GM12878 (cell line): ENCODE measurements around the gene ANKRD45.
"Not testable (repeated sequence)": the region's sequence is repeated elsewhere in the genome, so short reads cannot be mapped to it uniquely, and the experiment has no call there.

ENCODE experiments used
- BRCA1 ChIP-seq: IDR thresholded peaks from 2 replicates; pipeline ENCODE4 v1.6.1; 2011; ENCODE audit warnings: low read depth, low read length, improper control_type of control experiment
- EZH2 ChIP-seq: IDR thresholded peaks from 2 replicates; pipeline ENCODE4 v1.6.1; 2012; ENCODE audit warnings: low read depth, mild to moderate bottlenecking, control low read depth, inconsistent platforms, low read length, borderline replicate concordance; ENCODE audit not compliant: control insufficient read depth
- GABPA ChIP-seq: IDR thresholded peaks from 2 replicates; pipeline ENCODE4 v1.6.1; 2014; ENCODE audit warnings: antibody characterized with exemption, low read depth, mild to moderate bottlenecking, inconsistent platforms
- KDM1A ChIP-seq: fragments of 200-600 bp; sonication (generic); IDR thresholded peaks from 2 replicates; pipeline ENCODE4 v1.6.1; 2016; ENCODE audit warnings: borderline replicate concordance
- NFYA ChIP-seq: IDR thresholded peaks from 2 replicates; pipeline ENCODE4 v1.6.1; 2011; ENCODE audit warnings: low read depth, mild to moderate bottlenecking, low read length, improper control_type of control experiment, borderline replicate concordance
- PKNOX1 ChIP-seq: fragments of 450-650 bp; IDR thresholded peaks from 2 replicates; pipeline ENCODE4 v1.6.1; 2016; ENCODE audit warnings: mild to moderate bottlenecking
- POLR2A ChIP-seq: IDR thresholded peaks from 2 replicates; pipeline ENCODE4 v1.6.1; 2011; ENCODE audit warnings: low read depth, mild to moderate bottlenecking, low read length
- RBBP5 ChIP-seq: fragments of 200-600 bp; sonication (generic); conservative IDR thresholded peaks from 2 replicates; pipeline ENCODE4 v1.6.1; 2016
- RFX5 ChIP-seq: IDR thresholded peaks from 2 replicates; pipeline ENCODE4 v1.6.1; 2011; ENCODE audit warnings: low read depth, low read length, improper control_type of control experiment
- SRF ChIP-seq, 2 experiments: IDR thresholded peaks; 2 replicates each; pipeline ENCODE4 v1.6.1; 2011; ENCODE audit warnings: low read depth in 2 of 2, low read length in 2 of 2, mild to moderate bottlenecking in 1 of 2, moderate library complexity in 1 of 2
- ZNF207 ChIP-seq: fragments of 450-650 bp; IDR thresholded peaks from 2 replicates; pipeline ENCODE4 v1.6.1; 2014; ENCODE audit warnings: antibody characterized with exemption, mild to moderate bottlenecking, borderline replicate concordance
- TF ChIP-seq, protein P1 (sequence below), 3 experiments: IDR thresholded peaks in 2 of 3; conservative IDR thresholded peaks in 1 of 3; 2 replicates each; pipeline ENCODE4 v1.5.1; 2011; ENCODE audit warnings: low read depth in 3 of 3, low read length in 3 of 3, mild to moderate bottlenecking in 3 of 3, control low read depth in 2 of 3, moderate library complexity in 2 of 3, inconsistent platforms in 1 of 3, mixed read lengths in 1 of 3; ENCODE audit not compliant: control insufficient read depth in 2 of 3, insufficient read depth in 1 of 3; ENCODE audit errors: extremely low read depth in 1 of 3
- TF ChIP-seq, protein P2 (sequence below): fragments of 450-650 bp; IDR thresholded peaks from 2 replicates; pipeline ENCODE4 v1.6.1; 2017; ENCODE audit warnings: mild to moderate bottlenecking, moderate library complexity
- TF ChIP-seq, protein P3 (sequence below): IDR thresholded peaks from 2 replicates; pipeline ENCODE4 v1.6.1; 2012; ENCODE audit warnings: mild to moderate bottlenecking, low read depth, low read length

- TF ChIP-seq NFYA; POLR2A; RFX5; RBBP5; GABPA; BRCA1; EZH2; SRF (IDR thresholded peaks at IDR 0.05; ENCODE audit: low read depth in 2 of 2, low read length in 2 of 2); KDM1A; ZNF207; PKNOX1: not testable (repeated sequence)
- TF ChIP-seq, protein P1, sequence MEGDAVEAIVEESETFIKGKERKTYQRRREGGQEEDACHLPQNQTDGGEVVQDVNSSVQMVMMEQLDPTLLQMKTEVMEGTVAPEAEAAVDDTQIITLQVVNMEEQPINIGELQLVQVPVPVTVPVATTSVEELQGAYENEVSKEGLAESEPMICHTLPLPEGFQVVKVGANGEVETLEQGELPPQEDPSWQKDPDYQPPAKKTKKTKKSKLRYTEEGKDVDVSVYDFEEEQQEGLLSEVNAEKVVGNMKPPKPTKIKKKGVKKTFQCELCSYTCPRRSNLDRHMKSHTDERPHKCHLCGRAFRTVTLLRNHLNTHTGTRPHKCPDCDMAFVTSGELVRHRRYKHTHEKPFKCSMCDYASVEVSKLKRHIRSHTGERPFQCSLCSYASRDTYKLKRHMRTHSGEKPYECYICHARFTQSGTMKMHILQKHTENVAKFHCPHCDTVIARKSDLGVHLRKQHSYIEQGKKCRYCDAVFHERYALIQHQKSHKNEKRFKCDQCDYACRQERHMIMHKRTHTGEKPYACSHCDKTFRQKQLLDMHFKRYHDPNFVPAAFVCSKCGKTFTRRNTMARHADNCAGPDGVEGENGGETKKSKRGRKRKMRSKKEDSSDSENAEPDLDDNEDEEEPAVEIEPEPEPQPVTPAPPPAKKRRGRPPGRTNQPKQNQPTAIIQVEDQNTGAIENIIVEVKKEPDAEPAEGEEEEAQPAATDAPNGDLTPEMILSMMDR (IDR thresholded peaks at IDR 0.05 in 2 of 3, conservative IDR thresholded peaks at IDR 0.05 in 1 of 3; ENCODE audit: control insufficient read depth in 2 of 3, extremely low read depth in 1 of 3, insufficient read depth in 1 of 3, low read depth in 3 of 3, low read length in 3 of 3), result not testable (repeated sequence)
- TF ChIP-seq, protein P2, sequence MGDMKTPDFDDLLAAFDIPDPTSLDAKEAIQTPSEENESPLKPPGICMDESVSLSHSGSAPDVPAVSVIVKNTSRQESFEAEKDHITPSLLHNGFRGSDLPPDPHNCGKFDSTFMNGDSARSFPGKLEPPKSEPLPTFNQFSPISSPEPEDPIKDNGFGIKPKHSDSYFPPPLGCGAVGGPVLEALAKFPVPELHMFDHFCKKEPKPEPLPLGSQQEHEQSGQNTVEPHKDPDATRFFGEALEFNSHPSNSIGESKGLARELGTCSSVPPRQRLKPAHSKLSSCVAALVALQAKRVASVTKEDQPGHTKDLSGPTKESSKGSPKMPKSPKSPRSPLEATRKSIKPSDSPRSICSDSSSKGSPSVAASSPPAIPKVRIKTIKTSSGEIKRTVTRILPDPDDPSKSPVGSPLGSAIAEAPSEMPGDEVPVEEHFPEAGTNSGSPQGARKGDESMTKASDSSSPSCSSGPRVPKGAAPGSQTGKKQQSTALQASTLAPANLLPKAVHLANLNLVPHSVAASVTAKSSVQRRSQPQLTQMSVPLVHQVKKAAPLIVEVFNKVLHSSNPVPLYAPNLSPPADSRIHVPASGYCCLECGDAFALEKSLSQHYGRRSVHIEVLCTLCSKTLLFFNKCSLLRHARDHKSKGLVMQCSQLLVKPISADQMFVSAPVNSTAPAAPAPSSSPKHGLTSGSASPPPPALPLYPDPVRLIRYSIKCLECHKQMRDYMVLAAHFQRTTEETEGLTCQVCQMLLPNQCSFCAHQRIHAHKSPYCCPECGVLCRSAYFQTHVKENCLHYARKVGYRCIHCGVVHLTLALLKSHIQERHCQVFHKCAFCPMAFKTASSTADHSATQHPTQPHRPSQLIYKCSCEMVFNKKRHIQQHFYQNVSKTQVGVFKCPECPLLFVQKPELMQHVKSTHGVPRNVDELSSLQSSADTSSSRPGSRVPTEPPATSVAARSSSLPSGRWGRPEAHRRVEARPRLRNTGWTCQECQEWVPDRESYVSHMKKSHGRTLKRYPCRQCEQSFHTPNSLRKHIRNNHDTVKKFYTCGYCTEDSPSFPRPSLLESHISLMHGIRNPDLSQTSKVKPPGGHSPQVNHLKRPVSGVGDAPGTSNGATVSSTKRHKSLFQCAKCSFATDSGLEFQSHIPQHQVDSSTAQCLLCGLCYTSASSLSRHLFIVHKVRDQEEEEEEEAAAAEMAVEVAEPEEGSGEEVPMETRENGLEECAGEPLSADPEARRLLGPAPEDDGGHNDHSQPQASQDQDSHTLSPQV, result not testable (repeated sequence)
- TF ChIP-seq, protein P3, sequence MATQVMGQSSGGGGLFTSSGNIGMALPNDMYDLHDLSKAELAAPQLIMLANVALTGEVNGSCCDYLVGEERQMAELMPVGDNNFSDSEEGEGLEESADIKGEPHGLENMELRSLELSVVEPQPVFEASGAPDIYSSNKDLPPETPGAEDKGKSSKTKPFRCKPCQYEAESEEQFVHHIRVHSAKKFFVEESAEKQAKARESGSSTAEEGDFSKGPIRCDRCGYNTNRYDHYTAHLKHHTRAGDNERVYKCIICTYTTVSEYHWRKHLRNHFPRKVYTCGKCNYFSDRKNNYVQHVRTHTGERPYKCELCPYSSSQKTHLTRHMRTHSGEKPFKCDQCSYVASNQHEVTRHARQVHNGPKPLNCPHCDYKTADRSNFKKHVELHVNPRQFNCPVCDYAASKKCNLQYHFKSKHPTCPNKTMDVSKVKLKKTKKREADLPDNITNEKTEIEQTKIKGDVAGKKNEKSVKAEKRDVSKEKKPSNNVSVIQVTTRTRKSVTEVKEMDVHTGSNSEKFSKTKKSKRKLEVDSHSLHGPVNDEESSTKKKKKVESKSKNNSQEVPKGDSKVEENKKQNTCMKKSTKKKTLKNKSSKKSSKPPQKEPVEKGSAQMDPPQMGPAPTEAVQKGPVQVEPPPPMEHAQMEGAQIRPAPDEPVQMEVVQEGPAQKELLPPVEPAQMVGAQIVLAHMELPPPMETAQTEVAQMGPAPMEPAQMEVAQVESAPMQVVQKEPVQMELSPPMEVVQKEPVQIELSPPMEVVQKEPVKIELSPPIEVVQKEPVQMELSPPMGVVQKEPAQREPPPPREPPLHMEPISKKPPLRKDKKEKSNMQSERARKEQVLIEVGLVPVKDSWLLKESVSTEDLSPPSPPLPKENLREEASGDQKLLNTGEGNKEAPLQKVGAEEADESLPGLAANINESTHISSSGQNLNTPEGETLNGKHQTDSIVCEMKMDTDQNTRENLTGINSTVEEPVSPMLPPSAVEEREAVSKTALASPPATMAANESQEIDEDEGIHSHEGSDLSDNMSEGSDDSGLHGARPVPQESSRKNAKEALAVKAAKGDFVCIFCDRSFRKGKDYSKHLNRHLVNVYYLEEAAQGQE, result not testable (repeated sequence)
Measured at GRCh38 chr1:173591138-173591537, 78.5 kb downstream of the ANKRD45 start.
